Frontal cortex (tissue), 4 donors: ENCODE data around the gene SLC6A17. TPM values are rescaled to one million over a fixed set of nuclear protein-coding genes. Genes with fewer than 3 reads are reported as not detected.
A peak's percentile ranks its signal among the peaks of the same experiment; 100 is the strongest.

ENCODE experiments used
- DNase-seq, 2 donors: peaks; one replicate each; pipeline ENCODE4 v3.0.0; 2012; ENCODE audit warnings: low spot score in 2 of 2
- FAIRE-seq: peaks from 2 replicates; lab custom pipeline; 2012; peaks lifted over from hg19 to GRCh38; lab: Jason Lieb, UNC
- total RNA-seq: library from RNA; depleted of rRNA; stranded (reverse); fragments of >200 nt; gene quantifications from one replicate; pipeline ENCODE4 v1.2.3, GENCODE V29; 2014
- donor health status: control.
- donor health status: control.
- donor health status: control.

Gene SLC6A17
- total RNA-seq: 16.7 TPM

GRCh38 chr1:110150330-110151174 is at the start of gene SLC6A17:
Gene SLC6A17 (plus strand): TSS chr1:110150494. CDS start chr1:110166930, 16,436 bp downstream.
- DNase-seq: peak; percentile 49 to 66
- FAIRE-seq: no peak

- no peak for DNase-seq
- no peak for FAIRE-seq
Observed at GRCh38 chr1:110102081-110102480, 48.2 kb upstream of the SLC6A17 start.

GRCh38 chr1:110106013-110106941 is 44.0 kb upstream of the SLC6A17 start:
- FAIRE-seq: no peak
- DNase-seq: peak; percentile 57 to 87

GRCh38 chr1:110107867-110108469 is 42.3 kb upstream of the SLC6A17 start:
- DNase-seq: no peak
- FAIRE-seq: no peak

- no peak for FAIRE-seq
- DNase-seq: no peak
Observed at GRCh38 chr1:110111081-110111480, 39.2 kb upstream of the SLC6A17 start.

- DNase-seq (no peak), FAIRE-seq (no peak)
Observed at GRCh38 chr1:110112143-110112542, 38.2 kb upstream of the SLC6A17 start, which contains the start of gene UBL4B. Gene UBL4B (plus strand): TSS chr1:110112443. CDS start chr1:110112535, 92 bp downstream.

GRCh38 chr1:110112656-110113055 is 37.6 kb upstream of the SLC6A17 start:
- FAIRE-seq: no peak
- no peak for DNase-seq

- DNase-seq: no peak
- no peak for FAIRE-seq
Observed at GRCh38 chr1:110113551-110113950, 36.7 kb upstream of the SLC6A17 start.

GRCh38 chr1:110114173-110114572 is 36.1 kb upstream of the SLC6A17 start:
- FAIRE-seq: no peak
- no peak for DNase-seq

- FAIRE-seq (no peak), DNase-seq (no peak)
Observed at GRCh38 chr1:110114784-110115183, 35.5 kb upstream of the SLC6A17 start.

GRCh38 chr1:110118636-110119396 is 31.5 kb upstream of the SLC6A17 start:
- DNase-seq (no peak), FAIRE-seq (no peak)

- no peak for FAIRE-seq
Observed at GRCh38 chr1:110119843-110120242, 30.5 kb upstream of the SLC6A17 start.

GRCh38 chr1:110120960-110121561 is 29.2 kb upstream of the SLC6A17 start:
- DNase-seq: no peak
- no peak for FAIRE-seq

More at GRCh38 chr1:110119843-110120242, 30.5 kb upstream of the SLC6A17 start:
- no peak for DNase-seq

GRCh38 chr1:110123224-110123623 is 27.1 kb upstream of the SLC6A17 start:
- DNase-seq (no peak), FAIRE-seq (no peak)

GRCh38 chr1:110125810-110126209 is 24.5 kb upstream of the SLC6A17 start:
- no peak for DNase-seq
- FAIRE-seq: no peak

GRCh38 chr1:110130113-110130591 is 20.1 kb upstream of the SLC6A17 start:
- FAIRE-seq (no peak), DNase-seq (peak in 1 of 2 donors; percentile 58)

GRCh38 chr1:110130989-110131388 is 19.3 kb upstream of the SLC6A17 start:
- DNase-seq (no peak), FAIRE-seq (no peak)

GRCh38 chr1:110132682-110133081 is 17.6 kb upstream of the SLC6A17 start:
- FAIRE-seq (no peak), DNase-seq (no peak)

- FAIRE-seq (no peak), DNase-seq (no peak)
Observed at GRCh38 chr1:110133436-110133835, 16.9 kb upstream of the SLC6A17 start.
